PC-3 (cell line): ENCODE results near the gene MICU1.

ENCODE experiments used
- EZH2 ChIP-seq: fragments of 300-600 bp; sonication (generic); IDR thresholded peaks from one replicate; pipeline ENCODE4 v1.6.1; 2017; ENCODE audit warnings: antibody characterized with exemption, mild to moderate bottlenecking, low read length; ENCODE audit not compliant: unreplicated experiment
- EZH2phosphoT487 ChIP-seq: fragments of 300-600 bp; sonication (generic); IDR thresholded peaks from 2 replicates; pipeline ENCODE4 v1.6.1; 2018; ENCODE audit warnings: mild to moderate bottlenecking, antibody characterized with exemption, low read length, borderline replicate concordance
- TF ChIP-seq, protein P1 (sequence below): fragments of 300-600 bp; sonication (generic); conservative IDR thresholded peaks from 2 replicates; pipeline ENCODE4 v1.5.1; 2017; ENCODE audit warnings: antibody characterized with exemption, low read depth, mild to moderate bottlenecking, low read length

DNA sequence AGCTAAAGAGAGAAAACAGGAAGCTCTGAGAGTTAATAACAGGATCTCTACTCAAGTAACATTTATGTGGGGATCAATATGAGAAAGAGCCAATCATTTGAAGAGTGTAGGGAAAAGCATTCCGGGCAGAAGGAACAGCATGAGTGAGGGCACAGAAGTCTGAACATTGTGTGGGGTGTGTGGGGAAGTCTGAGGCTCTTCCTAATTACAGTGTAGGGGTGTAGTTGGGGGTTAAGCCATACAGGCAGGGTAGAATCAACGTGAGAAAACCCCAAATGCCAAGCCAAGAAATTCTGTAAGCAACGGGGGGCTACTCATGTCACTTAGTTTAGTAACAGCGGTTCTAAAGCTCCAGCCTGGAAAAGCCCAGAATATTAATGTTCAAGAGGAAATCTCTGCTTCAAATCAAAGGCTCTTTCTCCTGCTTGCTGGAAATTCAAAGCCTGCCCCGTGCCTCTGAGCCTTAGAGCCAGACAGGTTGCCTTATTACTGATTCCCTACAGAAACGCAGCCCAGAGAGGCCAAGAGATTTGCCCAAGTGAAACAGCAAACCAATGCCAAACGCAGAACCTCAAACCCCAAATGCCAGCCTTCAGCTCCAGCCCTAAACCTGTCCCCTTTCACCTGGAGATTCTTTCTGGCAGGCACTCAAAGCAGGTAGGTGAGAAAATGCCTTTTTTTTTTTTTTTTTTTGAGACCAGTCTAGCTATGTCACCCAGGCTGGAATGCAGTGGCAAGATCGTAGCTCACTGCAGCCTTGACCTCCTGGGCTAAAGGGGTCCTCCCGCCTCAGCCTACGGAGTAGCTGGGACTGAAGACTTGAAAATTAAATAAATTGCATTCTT, 307.2 kb downstream of the MICU1 start:
- TF ChIP-seq, protein P1, sequence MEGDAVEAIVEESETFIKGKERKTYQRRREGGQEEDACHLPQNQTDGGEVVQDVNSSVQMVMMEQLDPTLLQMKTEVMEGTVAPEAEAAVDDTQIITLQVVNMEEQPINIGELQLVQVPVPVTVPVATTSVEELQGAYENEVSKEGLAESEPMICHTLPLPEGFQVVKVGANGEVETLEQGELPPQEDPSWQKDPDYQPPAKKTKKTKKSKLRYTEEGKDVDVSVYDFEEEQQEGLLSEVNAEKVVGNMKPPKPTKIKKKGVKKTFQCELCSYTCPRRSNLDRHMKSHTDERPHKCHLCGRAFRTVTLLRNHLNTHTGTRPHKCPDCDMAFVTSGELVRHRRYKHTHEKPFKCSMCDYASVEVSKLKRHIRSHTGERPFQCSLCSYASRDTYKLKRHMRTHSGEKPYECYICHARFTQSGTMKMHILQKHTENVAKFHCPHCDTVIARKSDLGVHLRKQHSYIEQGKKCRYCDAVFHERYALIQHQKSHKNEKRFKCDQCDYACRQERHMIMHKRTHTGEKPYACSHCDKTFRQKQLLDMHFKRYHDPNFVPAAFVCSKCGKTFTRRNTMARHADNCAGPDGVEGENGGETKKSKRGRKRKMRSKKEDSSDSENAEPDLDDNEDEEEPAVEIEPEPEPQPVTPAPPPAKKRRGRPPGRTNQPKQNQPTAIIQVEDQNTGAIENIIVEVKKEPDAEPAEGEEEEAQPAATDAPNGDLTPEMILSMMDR = no peak
- no peak for TF ChIP-seq EZH2phosphoT487
- TF ChIP-seq EZH2 = no peak
